NOMO-1 treated with dmso at 0.1 percent for 144 hours (cell line): ENCODE results near the gene FAM83C.

Experiments used
- DNase-seq: peaks from one replicate; lab custom pipeline; 2025; ENCODE audit not compliant: unreplicated experiment; lab: John Stamatoyannopoulos, UW

Gene FAM83C

GRCh38 chr20:35291654-35292503 lies at the start of gene FAM83C:
FAM83C (minus strand) TSS chr20:35292425; CDS start chr20:35292304, 121 bp downstream.
- DNase-seq = no peak

GRCh38 chr20:35341366-35342028 lies 49.3 kb upstream of the FAM83C start:
- no peak for DNase-seq

GRCh38 chr20:35340436-35340835 lies 48.2 kb upstream of the FAM83C start:
- no peak for DNase-seq

GRCh38 chr20:35339636-35340035 lies 47.4 kb upstream of the FAM83C start:
- no peak for DNase-seq

GRCh38 chr20:35339007-35339406 lies 46.8 kb upstream of the FAM83C start:
- DNase-seq = no peak

- no peak for DNase-seq
Observed at GRCh38 chr20:35334311-35335101, 42.3 kb upstream of the FAM83C start.

GRCh38 chr20:35333606-35334005 lies 41.4 kb upstream of the FAM83C start:
- DNase-seq = no peak

GRCh38 chr20:35332540-35333200 lies 40.4 kb upstream of the FAM83C start:
- DNase-seq = no peak

GRCh38 chr20:35329435-35330139 lies 37.4 kb upstream of the FAM83C start:
- peak; percentile 33 for DNase-seq

- DNase-seq = no peak
Observed at GRCh38 chr20:35328689-35329088, 36.5 kb upstream of the FAM83C start.

- no peak for DNase-seq
Observed at GRCh38 chr20:35328095-35328685, 36.0 kb upstream of the FAM83C start.

GRCh38 chr20:35327074-35327976 lies 35.1 kb upstream of the FAM83C start:
- DNase-seq = no peak

GRCh38 chr20:35326740-35327073 lies 34.5 kb upstream of the FAM83C start:
- no peak for DNase-seq

- DNase-seq = peak; percentile 28
Observed at GRCh38 chr20:35326021-35326739, 34.0 kb upstream of the FAM83C start.

GRCh38 chr20:35325401-35325800 lies 33.2 kb upstream of the FAM83C start:
- no peak for DNase-seq

- DNase-seq = no peak
Observed at GRCh38 chr20:35320396-35321126, 28.3 kb upstream of the FAM83C start.

- DNase-seq = no peak
Observed at GRCh38 chr20:35319871-35320197, 27.6 kb upstream of the FAM83C start.
